Testis (tissue), 3 donors: Measurements from ENCODE around the gene EIF4G3. TPM values are rescaled to one million over a fixed set of nuclear protein-coding genes. Genes with fewer than 3 reads are reported as not detected.
"Not testable (repeated sequence)": the region's sequence is repeated elsewhere in the genome, so short reads cannot be mapped to it uniquely, and the experiment has no call there.

ENCODE experiments used
- DNase-seq: peaks from one replicate; pipeline ENCODE4 v3.0.0-alpha.2; 2019
- H3K27ac ChIP-seq, 2 donors: fragments of 200-600 bp; sonication (generic); one replicate each; pipeline ENCODE4 v1.5.1; 2019
- H3K27me3 ChIP-seq: fragments of 200-600 bp; sonication (generic); one replicate; pipeline ENCODE4 v1.5.1; 2019
- H3K36me3 ChIP-seq: fragments of 200-600 bp; sonication (generic); one replicate; pipeline ENCODE4 v1.5.1; 2017; ENCODE audit warnings: low read depth; ENCODE audit errors: missing control alignments
- H3K4me1 ChIP-seq: fragments of 200-600 bp; sonication (generic); one replicate; pipeline ENCODE4 v1.5.1; 2019
- H3K4me3 ChIP-seq, 2 donors: fragments of 200-600 bp; sonication (generic); one replicate each; pipeline ENCODE4 v1.5.1; 2017 to 2019
- H3K9me3 ChIP-seq: fragments of 200-600 bp; sonication (generic); one replicate; pipeline ENCODE4 v1.5.1; 2017
- CTCF ChIP-seq, 3 experiments: fragments of 450-650 bp in 2 of 3; fragments of 200-600 bp in 1 of 3; sonication (generic) in 1 of 3; IDR thresholded peaks; one replicate each; pipeline ENCODE4 v1.5.1; 2016 to 2019; ENCODE audit warnings: antibody characterized with exemption in 3 of 3, mild to moderate bottlenecking in 2 of 3, moderate library complexity in 1 of 3
- POLR2A ChIP-seq: fragments of 450-650 bp; IDR thresholded peaks from one replicate; pipeline ENCODE4 v1.6.1; 2017; ENCODE audit warnings: antibody characterized with exemption, mild to moderate bottlenecking, moderate library complexity
- WGBS, 2 donors: methylation state at CpG; one replicate each; pipeline ENCODE4 v1.1.5; 2018; 5-methylcytosine and 5-hydroxymethylcytosine counted together
- intact Hi-C: fragments of 100-400 bp; cut with DNase I; formaldehyde crosslinking; loops from one replicate; pipeline ENCODE4 v1.15.1; 2023; ENCODE audit warnings: low total_unique reads
- polyA plus RNA-seq: library from polyadenylated mRNA; stranded (reverse); fragments of 350-450 nt; fragmentation: Illumina TruSeq; extraction: RNeasy Lipid Tissue Mini Kit (QIAGEN cat#74804); gene quantifications from one replicate; pipeline ENCODE4 v1.2.3, GENCODE V29; 2014; ENCODE audit warnings: low read depth, low replicate concordance; ENCODE audit not compliant: insufficient read depth
- total RNA-seq, 2 donors: library from RNA; depleted of rRNA; stranded (reverse); fragments of >200 nt; gene quantifications; one replicate each; pipeline ENCODE4 v1.2.3, GENCODE V29; 2016

EIF4G3 gene
- total and polyA plus RNA-seq, 3 donors from 2014 or later: 146 to 198 (median 165) TPM

- Histone ChIP-seq H3K4me3 (no peak overlapping the region), H3K9me3 (no peaks in the 10 kb centered on the region), H3K4me1 (no peaks in the 10 kb centered on the region), H3K27me3 (no peaks in the 10 kb centered on the region), H3K27ac (no peak overlapping the region), H3K36me3 (no peaks in the 10 kb centered on the region)
- 76 to 87% methylated on average over 5 of the region's 5 CpGs for WGBS, 2 donors
- TF ChIP-seq CTCF (IDR thresholded peaks at IDR 0.05): no peak
- no peak for DNase-seq
- intact Hi-C loops: no loop called here
Measured at GRCh38 chr1:20811916-20812315, 364.8 kb downstream of the EIF4G3 start.

- H3K9me3 ChIP-seq: no peaks in the 10 kb centered on the region
- no peak overlapping the region for H3K27ac ChIP-seq
- H3K36me3 ChIP-seq: no peaks in the 10 kb centered on the region
- no peaks in the 10 kb centered on the region for H3K27me3 ChIP-seq
- H3K4me1 ChIP-seq: peaks cover 14% of the 10 kb centered on the region
- intact Hi-C loops: no loop called here
- no peak overlapping the region for H3K4me3 ChIP-seq
- no peak for DNase-seq
- WGBS, 2 donors: 96 to 97% methylated on average over 4 of the region's 4 CpGs
- TF ChIP-seq POLR2A (no peak), CTCF (IDR thresholded peaks at IDR 0.05) (no peak)
Measured at GRCh38 chr1:20793236-20793635, 383.5 kb downstream of the EIF4G3 start.

- peak overlapping the region; percentile 55 to 72 for H3K27ac ChIP-seq
- no peak overlapping the region for H3K4me3 ChIP-seq
- no peak for TF ChIP-seq POLR2A
- no peak for TF ChIP-seq CTCF (IDR thresholded peaks at IDR 0.05)
- H3K9me3 ChIP-seq: no peaks in the 10 kb centered on the region
- intact Hi-C loops: no loop called here
- H3K36me3 ChIP-seq: no peaks in the 10 kb centered on the region
- 28 to 61% methylated on average over 2 of the region's 2 CpGs for WGBS, 2 donors
- H3K27me3 ChIP-seq: no peaks in the 10 kb centered on the region
- DNase-seq: peak; percentile 64
- H3K4me1 ChIP-seq: peaks cover 14% of the 10 kb centered on the region
Measured at GRCh38 chr1:20792196-20792595, 384.5 kb downstream of the EIF4G3 start.

- no peak for TF ChIP-seq POLR2A
- no peak for TF ChIP-seq CTCF (IDR thresholded peaks at IDR 0.05)
- no peak for DNase-seq
- intact Hi-C loops: no loop called here
- Histone ChIP-seq H3K27me3 (no peaks in the 10 kb centered on the region), H3K27ac (no peak overlapping the region), H3K9me3 (no peaks in the 10 kb centered on the region), H3K4me1 (peaks cover 14% of the 10 kb centered on the region), H3K4me3 (no peak overlapping the region), H3K36me3 (no peaks in the 10 kb centered on the region)
- WGBS, 2 donors: 90 to 93% methylated on average over 3 of the region's 3 CpGs
Measured at GRCh38 chr1:20790785-20791184, 385.9 kb downstream of the EIF4G3 start.

- H3K27me3 ChIP-seq, H3K36me3 ChIP-seq, H3K4me3 ChIP-seq, DNase-seq, intact Hi-C loops, H3K9me3 ChIP-seq, H3K27ac ChIP-seq: not testable (repeated sequence)
- peaks cover 23% of the 10 kb centered on the region for H3K4me1 ChIP-seq
- 61 to 71% methylated on average over 9 of the region's 9 CpGs for WGBS, 2 donors
Measured at GRCh38 chr1:20789598-20789997, 387.1 kb downstream of the EIF4G3 start.
